ENCODE results near the gene TRIM58.

Gene TRIM58

GRCh38 chr1:247857069-247857984 lies at the start of gene TRIM58:
Gene TRIM58 (plus strand): TSS chr1:247857187. CDS start chr1:247857247, 60 bp downstream.
- DNase-seq (ENCODE audit: low read depth in 2 of 2), result peak; percentile 1 to 39

GRCh38 chr1:247812637-247813036 lies 44.4 kb upstream of the TRIM58 start:
- DNase-seq (ENCODE audit: low read depth in 2 of 2), result no peak

- DNase-seq (ENCODE audit: low read depth in 2 of 2), result no peak
Observed at GRCh38 chr1:247822060-247822459, 34.9 kb upstream of the TRIM58 start.

- no peak for DNase-seq (ENCODE audit: low read depth in 2 of 2)
Observed at GRCh38 chr1:247824023-247824422, 33.0 kb upstream of the TRIM58 start, which contains the start of gene OR14A16. Gene OR14A16 (minus strand): TSS chr1:247824119. CDS start chr1:247815729, 8,390 bp downstream.

- no peak for DNase-seq (ENCODE audit: low read depth in 2 of 2)
Observed at GRCh38 chr1:247825362-247825761, 31.6 kb upstream of the TRIM58 start.

GRCh38 chr1:247829656-247830055 lies 27.3 kb upstream of the TRIM58 start:
- no peak for DNase-seq (ENCODE audit: low read depth in 2 of 2)

GRCh38 chr1:247833601-247834000 lies 23.4 kb upstream of the TRIM58 start:
- no peak for DNase-seq (ENCODE audit: low read depth in 2 of 2)

GRCh38 chr1:247840818-247841217 lies 16.2 kb upstream of the TRIM58 start:
- no peak for DNase-seq (ENCODE audit: low read depth in 2 of 2)

- DNase-seq (ENCODE audit: low read depth in 2 of 2), result no peak
Observed at GRCh38 chr1:247841796-247842195, 15.2 kb upstream of the TRIM58 start, which contains the start of gene OR11L1. Gene OR11L1 (minus strand): TSS chr1:247841896. CDS start chr1:247841896, 0 bp downstream.

GRCh38 chr1:247843411-247843810 lies 13.6 kb upstream of the TRIM58 start:
- no peak for DNase-seq (ENCODE audit: low read depth in 2 of 2)

GRCh38 chr1:247845011-247845692 lies 11.8 kb upstream of the TRIM58 start:
- no peak for DNase-seq (ENCODE audit: low read depth in 2 of 2)

- no peak for DNase-seq (ENCODE audit: low read depth in 2 of 2)
Observed at GRCh38 chr1:247845693-247846017, 11.3 kb upstream of the TRIM58 start.

- DNase-seq (ENCODE audit: low read depth in 2 of 2), result no peak
Observed at GRCh38 chr1:247848346-247848745, 8.6 kb upstream of the TRIM58 start.

- no peak for DNase-seq (ENCODE audit: low read depth in 2 of 2)
Observed at GRCh38 chr1:247849616-247850015, 7.4 kb upstream of the TRIM58 start.

GRCh38 chr1:247854899-247855545 lies 2.0 kb upstream of the TRIM58 start:
- no peak for DNase-seq (ENCODE audit: low read depth in 2 of 2)

- no peak for DNase-seq (ENCODE audit: low read depth in 2 of 2)
Observed at GRCh38 chr1:247855911-247856310, 1.1 kb upstream of the TRIM58 start.

- DNase-seq (ENCODE audit: low read depth in 2 of 2), result no peak
Observed at GRCh38 chr1:247857985-247858619, 1.1 kb downstream of the TRIM58 start.

- DNase-seq (ENCODE audit: low read depth in 2 of 2), result no peak
Observed at GRCh38 chr1:247862756-247863155, 5.8 kb downstream of the TRIM58 start.

GRCh38 chr1:247864644-247865043 lies 7.7 kb downstream of the TRIM58 start:
- no peak for DNase-seq (ENCODE audit: low read depth in 2 of 2)

GRCh38 chr1:247865416-247865815 lies 8.4 kb downstream of the TRIM58 start:
- no peak for DNase-seq (ENCODE audit: low read depth in 2 of 2)

- no peak for DNase-seq (ENCODE audit: low read depth in 2 of 2)
Observed at GRCh38 chr1:247883346-247883745, 26.4 kb downstream of the TRIM58 start.

Measured in stimulated activated CD4-positive, alpha-beta T cell treated with anti-CD3 and anti-CD28 coated beads, Interleukin-15, amount 100 ng/mL, for 48 hours (primary cell).